ENCODE measurements around the gene DLL4. TPM values are rescaled to one million over a fixed set of nuclear protein-coding genes. Genes with fewer than 3 reads are reported as not detected.

DLL4 gene
- total and polyA plus RNA-seq, 2 donors (not counting 1 experiment from before 2014, with no cell fraction given) = 0.07 to 0.30 TPM

DNA sequence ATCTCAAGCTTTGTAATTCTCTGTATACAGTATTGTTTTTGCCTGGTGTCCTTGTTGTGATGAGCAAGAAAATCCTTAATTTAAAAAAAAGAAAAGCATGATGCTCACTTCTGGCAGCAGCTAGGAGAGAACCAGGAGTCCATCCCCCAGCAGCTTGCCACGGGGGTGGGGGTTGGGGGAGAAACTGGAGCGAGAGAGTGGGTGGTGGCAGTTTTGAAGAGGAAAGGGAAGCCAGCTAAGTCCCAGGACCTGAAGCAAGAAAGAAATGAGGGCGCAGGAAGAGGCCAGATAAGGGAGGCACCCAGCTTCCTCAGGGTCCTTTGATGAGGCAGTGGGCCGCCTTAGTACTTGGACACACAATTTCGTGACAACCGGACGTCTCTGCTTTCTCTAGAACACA lies 47.7 kb downstream of the DLL4 start:
- Histone ChIP-seq H4K20me1 (ENCODE audit: control insufficient read depth, insufficient read depth, low read length, poor library complexity, severe bottlenecking) (no peaks in the 10 kb centered on the region), H3K4me1 (ENCODE audit: control insufficient read depth in 2 of 2, insufficient read depth in 2 of 2, low read length in 2 of 2) (no peaks in the 10 kb centered on the region), H3K79me2 (ENCODE audit: control insufficient read depth, insufficient read depth, low read length) (no peaks in the 10 kb centered on the region), H3K4me2 (replicated peaks; ENCODE audit: low read depth, low read length, poor library complexity, severe bottlenecking) (no peak overlapping the region), H3K27me3 (replicated peaks in 1 of 4; ENCODE audit: control extremely low read depth in 1 of 4, control insufficient read depth in 3 of 4, insufficient read depth in 4 of 4, low read length in 3 of 4) (no peaks in the 10 kb centered on the region), H3K9me3 (ENCODE audit: control extremely low read depth in 1 of 3, control insufficient read depth in 2 of 3, insufficient read depth in 1 of 3, low read length in 2 of 3) (no peaks in the 10 kb centered on the region), H2AFZ (ENCODE audit: insufficient read depth, low read depth, low read length, poor library complexity, severe bottlenecking) (no peak overlapping the region), H3K9ac (ENCODE audit: low read length) (no peak overlapping the region), H3K27ac (ENCODE audit: low read length in 2 of 2) (no peak overlapping the region), H3K36me3 (replicated peaks in 1 of 2; ENCODE audit: control extremely low read depth in 1 of 2, control insufficient read depth in 1 of 2, extremely low read depth in 1 of 2, insufficient read depth in 2 of 2, low read length in 1 of 2) (peaks cover 0 to 58% of the 10 kb centered on the region in 2 experiments), H3K4me3 (ENCODE audit: control extremely low read depth in 1 of 5, extremely low read depth in 1 of 5, insufficient read depth in 1 of 5, low read depth in 2 of 5, low read length in 4 of 5) (no peak overlapping the region)
- H3K9me3 Mint-ChIP-seq (ENCODE audit: insufficient read depth) = no peaks in the 10 kb centered on the region
- no peaks in the 10 kb centered on the region for H3K27me3 Mint-ChIP-seq
- WGBS (ENCODE audit: insufficient coverage) = 90% methylated on average over 7 of the region's 7 CpGs
- ATAC-seq (ENCODE audit: low read depth) (no peak), DNase-seq (no peak)
- CTCF ChIA-PET = interaction anchor here (0.6 kb wide), 1 partner anchor 12 kb away, joined by 3 read pairs; no protein-coding TSS in a partner anchor
- POLR2A ChIA-PET = interaction anchor here (0.6 kb wide), 1 partner anchor 8 kb away, joined by 11 read pairs; no protein-coding TSS in a partner anchor
- intact Hi-C loops (cut with micrococcal nuclease) = no loop called here
- TF ChIP-seq CTCF (IDR thresholded peaks at IDR 0.05) (no peak), EZH2 (IDR thresholded peaks at IDR 0.05; ENCODE audit: borderline replicate concordance, insufficient read depth, low read depth, low read length, poor library complexity, severe bottlenecking) (no peak)
- H3K4me1 Mint-ChIP-seq = no peaks in the 10 kb centered on the region
- H3K27ac Mint-ChIP-seq = no peak overlapping the region
- H3K4me3 Mint-ChIP-seq = no peak overlapping the region

DNA sequence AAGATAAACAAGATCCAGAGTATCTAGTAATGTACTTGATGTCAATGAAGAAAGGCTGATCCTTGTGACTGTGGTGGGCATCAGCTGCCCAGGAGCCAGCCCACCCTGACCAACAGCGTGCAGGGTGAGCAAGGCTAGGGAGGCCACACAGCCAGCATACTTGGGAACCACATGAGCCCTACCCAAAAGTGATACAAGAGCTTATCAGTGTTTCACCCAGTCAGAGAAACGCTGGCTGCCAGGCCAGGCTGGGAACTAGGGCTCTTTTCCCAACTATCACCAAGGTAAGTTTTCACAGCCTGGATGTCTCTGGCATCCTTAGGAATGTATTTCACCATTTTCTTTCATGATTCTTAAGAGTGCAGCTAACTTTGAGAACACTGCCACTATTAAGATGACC lies 49.0 kb downstream of the DLL4 start:
- H3K9ac ChIP-seq (ENCODE audit: low read length) = no peak overlapping the region
- H3K4me3 Mint-ChIP-seq = no peak overlapping the region
- ATAC-seq (ENCODE audit: low read depth) (no peak), DNase-seq (no peak)
- no peaks in the 10 kb centered on the region for H3K79me2 ChIP-seq (ENCODE audit: control insufficient read depth, insufficient read depth, low read length)
- H4K20me1 ChIP-seq (ENCODE audit: control insufficient read depth, insufficient read depth, low read length, poor library complexity, severe bottlenecking) = no peaks in the 10 kb centered on the region
- no peak overlapping the region for H2AFZ ChIP-seq (ENCODE audit: insufficient read depth, low read depth, low read length, poor library complexity, severe bottlenecking)
- POLR2A ChIA-PET = no interaction called here
- no peaks in the 10 kb centered on the region for H3K27me3 Mint-ChIP-seq
- H3K4me3 ChIP-seq (ENCODE audit: control extremely low read depth in 1 of 5, extremely low read depth in 1 of 5, insufficient read depth in 1 of 5, low read depth in 2 of 5, low read length in 4 of 5) = no peak overlapping the region
- no peaks in the 10 kb centered on the region for H3K9me3 ChIP-seq (ENCODE audit: control extremely low read depth in 1 of 3, control insufficient read depth in 2 of 3, insufficient read depth in 1 of 3, low read length in 2 of 3)
- 95% methylated on average over 2 of the region's 2 CpGs for WGBS (ENCODE audit: insufficient coverage)
- CTCF ChIA-PET = interaction anchor here (1.4 kb wide), 1 partner anchor 37 kb away, joined by 4 read pairs; no protein-coding TSS in a partner anchor
- H3K4me2 ChIP-seq (replicated peaks; ENCODE audit: low read depth, low read length, poor library complexity, severe bottlenecking) = no peak overlapping the region
- no peak overlapping the region for H3K27ac ChIP-seq (ENCODE audit: low read length in 2 of 2)
- H3K27ac Mint-ChIP-seq = no peak overlapping the region
- intact Hi-C loops (cut with micrococcal nuclease) = no loop called here
- H3K36me3 ChIP-seq (replicated peaks in 1 of 2; ENCODE audit: control extremely low read depth in 1 of 2, control insufficient read depth in 1 of 2, extremely low read depth in 1 of 2, insufficient read depth in 2 of 2, low read length in 1 of 2) = peaks cover 0 to 71% of the 10 kb centered on the region in 2 experiments
- H3K9me3 Mint-ChIP-seq (ENCODE audit: insufficient read depth) = no peaks in the 10 kb centered on the region
- no peaks in the 10 kb centered on the region for H3K4me1 Mint-ChIP-seq
- no peaks in the 10 kb centered on the region for H3K27me3 ChIP-seq (replicated peaks in 1 of 4; ENCODE audit: control extremely low read depth in 1 of 4, control insufficient read depth in 3 of 4, insufficient read depth in 4 of 4, low read length in 3 of 4)
- TF ChIP-seq EZH2 (IDR thresholded peaks at IDR 0.05; ENCODE audit: borderline replicate concordance, insufficient read depth, low read depth, low read length, poor library complexity, severe bottlenecking) = no peak
- TF ChIP-seq CTCF (IDR thresholded peaks at IDR 0.05) = no peak
- no peaks in the 10 kb centered on the region for H3K4me1 ChIP-seq (ENCODE audit: control insufficient read depth in 2 of 2, insufficient read depth in 2 of 2, low read length in 2 of 2)
